CD4-positive, CD25-positive, alpha-beta regulatory T cell (primary cell): ENCODE results near the gene ERC1. TPM values are rescaled to one million over a fixed set of nuclear protein-coding genes. Genes with fewer than 3 reads are reported as not detected.

Experiments used
- ATAC-seq, 2 donors: fragments of 150-1000 bp; cut with Tn5 transposase; one replicate each; pipeline ENCODE4 v1.10.0; 2021; ENCODE audit warnings: low read depth in 2 of 2, moderate number of reproducible peaks in 2 of 2, moderate library complexity in 1 of 2
- DNase-seq, 3 donors: peaks; one replicate each; pipeline versions ENCODE4 v3.0.0 to v3.0.0-alpha.2; 2012 to 2022; ENCODE audit warnings: mixed read lengths in 1 of 3
- H3K27ac ChIP-seq: one replicate; pipeline ENCODE4 v1.7.0; 2013; ENCODE audit warnings: mild to moderate bottlenecking, low read length; ENCODE audit not compliant: insufficient read depth, poor library complexity, severe bottlenecking
- H3K27me3 ChIP-seq: one replicate; pipeline ENCODE4 v1.7.0; 2013; ENCODE audit warnings: low read length; ENCODE audit not compliant: control insufficient read depth, insufficient read depth
- H3K36me3 ChIP-seq: one replicate; pipeline ENCODE4 v1.7.0; 2013; ENCODE audit warnings: mild to moderate bottlenecking, low read length, moderate library complexity; ENCODE audit not compliant: control insufficient read depth, insufficient read depth
- H3K4me1 ChIP-seq: 2 replicates; pipeline ENCODE4 v1.7.0; 2013; ENCODE audit warnings: mild to moderate bottlenecking, low read length; ENCODE audit not compliant: insufficient read depth, control insufficient read depth, poor library complexity, severe bottlenecking
- H3K4me3 ChIP-seq: one replicate; pipeline ENCODE4 v1.7.0; 2013; ENCODE audit warnings: low read depth, mild to moderate bottlenecking, low read length, moderate library complexity
- H3K9me3 ChIP-seq, 2 experiments: 1 replicate in 1 of 2; 2 replicates in 1 of 2; pipeline ENCODE4 v1.7.0; 2013; ENCODE audit warnings: low read length in 2 of 2, mild to moderate bottlenecking in 1 of 2, moderate library complexity in 1 of 2; ENCODE audit not compliant: control insufficient read depth in 2 of 2
- H3K27ac Mint-ChIP-seq, 3 donors: one replicate each; pipeline ENCODE4 v1.8.0; 2020 to 2022; ENCODE audit warnings: mild to moderate bottlenecking in 3 of 3, mixed read lengths in 3 of 3, moderate library complexity in 2 of 3
- H3K27me3 Mint-ChIP-seq: one replicate; pipeline ENCODE4 v1.8.0; 2022; ENCODE audit warnings: mild to moderate bottlenecking, mixed read lengths
- H3K36me3 Mint-ChIP-seq: one replicate; pipeline ENCODE4 v1.8.0; 2020; ENCODE audit warnings: mixed read lengths
- H3K4me1 Mint-ChIP-seq, 4 donors: one replicate each; pipeline ENCODE4 v1.8.0; 2020 to 2022; ENCODE audit warnings: mixed read lengths in 4 of 4, mild to moderate bottlenecking in 1 of 4
- H3K4me3 Mint-ChIP-seq, 4 donors: one replicate each; pipeline ENCODE4 v1.8.0; 2020 to 2022; ENCODE audit warnings: mild to moderate bottlenecking in 4 of 4, mixed read lengths in 4 of 4, moderate library complexity in 3 of 4
- H3K9me3 Mint-ChIP-seq, 7 donors: one replicate each; pipeline ENCODE4 v1.8.0; 2020 to 2022; ENCODE audit warnings: mixed read lengths in 7 of 7, mild to moderate bottlenecking in 3 of 7, moderate library complexity in 2 of 7
- polyA plus RNA-seq, 4 donors: library from polyadenylated mRNA; unstranded; fragments of 300-500 nt; fragmentation: Illumina TruSeq; gene quantifications; one replicate each; pipeline ENCODE4 v1.2.3, GENCODE V29; 2021
- total RNA-seq: library from RNA; stranded (reverse); gene quantifications from one replicate; pipeline ENCODE4 v1.2.3, GENCODE V29; 2022

ERC1 gene
- total and polyA plus RNA-seq, 5 donors from 2014 or later = 5.7 to 46.5 (median 7.6) TPM

- H3K9me3 Mint-ChIP-seq = peaks cover 3 to 31% (median 10%) of the 10 kb centered on the region in 7 donors
- Histone ChIP-seq H3K4me1 (no peaks in the 10 kb centered on the region), H3K27ac (no peak overlapping the region), H3K27me3 (no peaks in the 10 kb centered on the region), H3K9me3 (peaks cover 11 to 27% of the 10 kb centered on the region in 2 experiments), H3K4me3 (no peak overlapping the region), H3K36me3 (no peaks in the 10 kb centered on the region)
- H3K4me3 Mint-ChIP-seq = no peak overlapping the region
- no peaks in the 10 kb centered on the region for H3K27me3 Mint-ChIP-seq
- ATAC-seq (no peak), DNase-seq (no peak)
- peaks cover 4 to 20% (median 11%) of the 10 kb centered on the region in 4 donors for H3K4me1 Mint-ChIP-seq
- peaks cover 30% of the 10 kb centered on the region for H3K36me3 Mint-ChIP-seq
- H3K27ac Mint-ChIP-seq = no peak overlapping the region
Observed at GRCh38 chr12:1065629-1066028, 74.6 kb downstream of the ERC1 start.

GRCh38 chr12:1069846-1070245 lies 78.8 kb downstream of the ERC1 start:
- Histone ChIP-seq H3K4me3 (no peak overlapping the region), H3K4me1 (no peaks in the 10 kb centered on the region), H3K9me3 (peaks cover 0 to 5% of the 10 kb centered on the region in 2 experiments), H3K27ac (no peak overlapping the region), H3K36me3 (no peaks in the 10 kb centered on the region), H3K27me3 (no peaks in the 10 kb centered on the region)
- Mint-ChIP-seq H3K4me3 (no peak overlapping the region), H3K4me1 (peaks cover 7 to 20% (median 12%) of the 10 kb centered on the region in 4 donors), H3K36me3 (peaks cover 9% of the 10 kb centered on the region), H3K27me3 (no peaks in the 10 kb centered on the region), H3K27ac (no peak overlapping the region), H3K9me3 (peaks cover 0 to 4% (median 0%) of the 10 kb centered on the region in 7 donors)
- DNase-seq (no peak), ATAC-seq (no peak)

- H3K9me3 ChIP-seq = no peaks in the 10 kb centered on the region
- no peak for DNase-seq
- no peak overlapping the region for H3K4me3 ChIP-seq
- H3K27me3 ChIP-seq = no peaks in the 10 kb centered on the region
- Mint-ChIP-seq H3K27me3 (no peaks in the 10 kb centered on the region), H3K4me3 (no peak overlapping the region), H3K9me3 (no peaks in the 10 kb centered on the region), H3K36me3 (peaks cover 10% of the 10 kb centered on the region), H3K27ac (peak overlapping the region in 2 of 3 donors; percentile 29 to 35), H3K4me1 (peaks cover 10 to 26% (median 14%) of the 10 kb centered on the region in 4 donors)
- no peaks in the 10 kb centered on the region for H3K36me3 ChIP-seq
- ATAC-seq = no peak
- H3K4me1 ChIP-seq = no peaks in the 10 kb centered on the region
- H3K27ac ChIP-seq = no peak overlapping the region
Observed at GRCh38 chr12:1071182-1071581, 80.2 kb downstream of the ERC1 start.

DNA sequence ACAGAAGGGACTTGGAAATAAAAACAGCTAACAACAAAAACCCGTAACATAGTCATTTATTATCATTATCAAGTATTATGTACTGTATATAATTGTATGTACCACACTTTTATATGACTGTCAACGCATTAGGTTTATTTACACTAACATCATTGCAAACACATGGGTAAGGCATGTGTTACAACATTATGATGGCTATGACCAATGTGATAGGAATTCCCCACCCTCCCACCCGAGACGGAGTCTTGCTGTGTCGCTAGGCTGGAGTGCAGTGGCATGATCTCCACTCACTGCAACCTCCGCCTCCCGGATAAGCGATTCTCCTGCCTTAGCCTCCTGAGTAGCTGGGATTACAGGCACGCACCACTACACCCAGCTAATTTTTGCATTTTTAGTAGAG lies 82.6 kb downstream of the ERC1 start:
- Mint-ChIP-seq H3K36me3 (peaks cover 10% of the 10 kb centered on the region), H3K4me1 (peaks cover 10 to 23% (median 16%) of the 10 kb centered on the region in 4 donors), H3K9me3 (no peaks in the 10 kb centered on the region), H3K4me3 (no peak overlapping the region), H3K27me3 (no peaks in the 10 kb centered on the region), H3K27ac (no peak overlapping the region)
- H3K27ac ChIP-seq = no peak overlapping the region
- no peaks in the 10 kb centered on the region for H3K27me3 ChIP-seq
- no peaks in the 10 kb centered on the region for H3K4me1 ChIP-seq
- H3K9me3 ChIP-seq = no peaks in the 10 kb centered on the region
- H3K36me3 ChIP-seq = no peaks in the 10 kb centered on the region
- DNase-seq = no peak
- H3K4me3 ChIP-seq = no peak overlapping the region
- ATAC-seq = no peak

DNA sequence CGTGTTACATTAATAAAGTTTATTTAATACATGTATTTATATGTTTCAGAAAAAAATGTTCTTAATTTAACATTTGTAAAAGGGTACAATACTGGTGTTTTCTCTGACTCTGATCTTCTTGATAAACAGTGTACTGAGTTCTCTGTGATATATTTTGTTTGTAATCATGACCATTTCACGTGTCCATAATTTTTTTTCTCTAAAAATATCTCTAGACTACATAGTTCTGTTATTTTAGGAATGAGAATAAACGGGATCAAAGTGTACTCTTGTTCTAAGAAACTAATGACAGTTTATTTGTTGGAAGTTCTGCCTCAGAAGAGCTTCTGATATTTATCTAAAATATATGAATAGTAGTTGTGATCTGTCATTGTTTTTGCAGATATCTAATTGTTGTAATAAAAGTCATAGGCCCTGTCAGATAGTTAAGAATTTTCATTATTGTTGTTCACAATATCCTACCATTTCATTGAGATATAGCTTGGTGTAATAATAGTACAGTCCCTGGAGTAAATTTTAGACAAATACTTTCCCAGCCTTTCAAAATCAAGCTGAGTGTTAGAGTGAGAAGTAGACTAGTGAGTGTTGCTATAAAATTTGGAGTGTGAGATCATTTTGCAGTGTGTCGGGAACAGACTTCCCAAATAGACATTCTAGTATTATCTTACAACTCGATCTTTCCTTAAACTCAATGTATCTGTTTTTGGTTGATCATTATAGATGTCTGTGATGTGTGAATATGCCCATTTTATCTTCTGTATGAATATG lies 86.2 kb downstream of the ERC1 start:
- no peaks in the 10 kb centered on the region for H3K36me3 ChIP-seq
- H3K27me3 ChIP-seq = no peaks in the 10 kb centered on the region
- H3K4me1 Mint-ChIP-seq = peaks cover 0 to 13% (median 5%) of the 10 kb centered on the region in 4 donors
- no peak for DNase-seq
- ATAC-seq = no peak
- no peak overlapping the region for H3K4me3 Mint-ChIP-seq
- H3K27ac ChIP-seq = no peak overlapping the region
- no peaks in the 10 kb centered on the region for H3K27me3 Mint-ChIP-seq
- H3K36me3 Mint-ChIP-seq = peaks cover 10% of the 10 kb centered on the region
- no peak overlapping the region for H3K27ac Mint-ChIP-seq
- H3K9me3 ChIP-seq = no peaks in the 10 kb centered on the region
- H3K9me3 Mint-ChIP-seq = no peaks in the 10 kb centered on the region
- no peak overlapping the region for H3K4me3 ChIP-seq
- H3K4me1 ChIP-seq = no peaks in the 10 kb centered on the region

- H3K36me3 ChIP-seq = no peaks in the 10 kb centered on the region
- H3K9me3 Mint-ChIP-seq = no peaks in the 10 kb centered on the region
- DNase-seq (no peak), ATAC-seq (no peak)
- no peaks in the 10 kb centered on the region for H3K9me3 ChIP-seq
- no peaks in the 10 kb centered on the region for H3K27me3 ChIP-seq
- H3K4me1 ChIP-seq = no peaks in the 10 kb centered on the region
- H3K4me1 Mint-ChIP-seq = peaks cover 0 to 13% (median 5%) of the 10 kb centered on the region in 4 donors
- no peak overlapping the region for H3K4me3 Mint-ChIP-seq
- no peak overlapping the region for H3K4me3 ChIP-seq
- H3K36me3 Mint-ChIP-seq = peaks cover 10% of the 10 kb centered on the region
- no peak overlapping the region for H3K27ac ChIP-seq
- no peak overlapping the region for H3K27ac Mint-ChIP-seq
- no peaks in the 10 kb centered on the region for H3K27me3 Mint-ChIP-seq
Observed at GRCh38 chr12:1078002-1078401, 87.0 kb downstream of the ERC1 start.

- Histone ChIP-seq H3K36me3 (no peaks in the 10 kb centered on the region), H3K4me3 (no peak overlapping the region), H3K27ac (no peak overlapping the region), H3K27me3 (no peaks in the 10 kb centered on the region), H3K4me1 (no peaks in the 10 kb centered on the region), H3K9me3 (no peaks in the 10 kb centered on the region)
- Mint-ChIP-seq H3K27ac (no peak overlapping the region), H3K4me3 (no peak overlapping the region), H3K4me1 (peaks cover 2 to 8% (median 5%) of the 10 kb centered on the region in 4 donors), H3K9me3 (peaks cover 0 to 1% (median 0%) of the 10 kb centered on the region in 7 donors), H3K36me3 (peaks cover under 1% of the 10 kb centered on the region), H3K27me3 (no peaks in the 10 kb centered on the region)
- ATAC-seq = no peak
- no peak for DNase-seq
Observed at GRCh38 chr12:1080520-1081223, 89.6 kb downstream of the ERC1 start.
